Stomach smooth muscle (tissue), 2 donors: Measurements from ENCODE around the gene SVEP1.
"Not testable (repeated sequence)": the region's sequence is repeated elsewhere in the genome, so short reads cannot be mapped to it uniquely, and the experiment has no call there.

ENCODE experiments used
- H3K27ac ChIP-seq: one replicate; pipeline ENCODE4 v1.7.0; 2013; ENCODE audit warnings: mild to moderate bottlenecking, low read length, inconsistent platforms
- H3K27me3 ChIP-seq, 2 donors: one replicate each; pipeline ENCODE4 v1.7.0; 2013; ENCODE audit warnings: low read length in 2 of 2; ENCODE audit not compliant: insufficient read depth in 2 of 2, control insufficient read depth in 1 of 2
- H3K36me3 ChIP-seq, 2 donors: one replicate each; pipeline ENCODE4 v1.7.0; 2013; ENCODE audit warnings: low read length in 2 of 2; ENCODE audit not compliant: control insufficient read depth in 2 of 2, insufficient read depth in 2 of 2
- H3K4me1 ChIP-seq: one replicate; pipeline ENCODE4 v1.7.0; 2013; ENCODE audit warnings: low read length; ENCODE audit not compliant: control insufficient read depth, insufficient read depth
- H3K4me3 ChIP-seq, 2 donors: one replicate each; pipeline ENCODE4 v1.7.0; 2013; ENCODE audit warnings: low read length in 2 of 2
- H3K9ac ChIP-seq, 2 donors: one replicate each; pipeline ENCODE4 v1.7.0; 2013; ENCODE audit warnings: low read length in 2 of 2, mild to moderate bottlenecking in 1 of 2
- H3K9me3 ChIP-seq, 2 donors: one replicate each; pipeline ENCODE4 v1.7.0; 2013; ENCODE audit warnings: low read length in 2 of 2; ENCODE audit not compliant: control insufficient read depth in 2 of 2
- donor health status: healthy.
- donor health status: Pancreatic carcinoma.

Gene SVEP1

DNA sequence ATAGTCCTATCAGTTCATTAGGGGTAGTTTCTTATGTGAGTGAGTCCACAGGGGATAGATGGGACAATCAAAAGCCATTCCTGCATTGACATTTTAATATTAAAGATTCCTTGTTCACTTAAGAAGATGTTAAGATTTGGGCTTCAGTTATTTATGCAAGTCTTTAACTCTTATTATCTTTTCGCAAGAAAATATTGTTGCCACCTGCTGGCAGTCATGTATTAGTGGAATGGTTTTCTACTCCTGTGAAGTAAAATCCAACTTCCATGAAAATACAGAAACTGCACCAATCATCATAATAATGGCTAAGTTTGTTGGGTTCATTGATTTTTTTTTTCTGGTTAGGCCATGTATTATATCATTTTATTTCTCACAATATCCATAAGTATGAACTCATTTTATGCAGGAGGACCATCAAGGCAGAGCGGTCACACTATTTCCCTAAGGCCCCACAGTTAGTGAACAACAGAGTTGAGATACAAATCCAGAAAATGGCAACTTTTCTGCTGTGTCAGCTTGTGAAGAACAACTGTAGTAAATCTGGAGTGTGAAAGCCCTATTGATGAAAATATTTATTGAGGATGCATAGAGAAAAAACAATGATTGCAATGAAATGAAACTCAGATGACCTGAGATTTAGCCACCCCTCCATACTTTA lies 153.4 kb downstream of the SVEP1 start:
- no peaks in the 10 kb centered on the region for H3K4me1 ChIP-seq

DNA sequence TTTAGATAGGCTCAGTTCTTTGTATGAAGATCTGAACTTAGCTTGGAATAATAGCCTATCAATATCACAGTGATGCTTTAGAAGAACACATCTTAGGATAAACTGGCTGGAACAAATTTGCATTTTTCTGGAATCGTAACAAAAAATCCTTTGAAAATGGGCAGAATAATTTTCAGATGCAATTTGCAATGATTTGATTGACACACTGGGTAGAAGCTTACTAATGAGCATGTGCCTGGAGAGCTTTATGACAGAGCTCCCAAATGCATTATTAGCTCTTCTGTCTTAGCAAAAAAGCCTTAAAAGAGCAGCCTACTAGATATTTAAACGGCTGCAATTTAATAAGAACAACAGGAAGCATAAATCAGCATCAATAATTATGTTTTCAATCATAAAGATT lies 165.1 kb downstream of the SVEP1 start:
- Histone ChIP-seq H3K4me1 (no peaks in the 10 kb centered on the region), H3K27me3 (no peaks in the 10 kb centered on the region), H3K36me3 (peaks cover 0 to 3% of the 10 kb centered on the region in 2 donors), H3K4me3 (no peak overlapping the region), H3K27ac (no peak overlapping the region), H3K9me3 (peaks cover 0 to 2% of the 10 kb centered on the region in 2 donors), H3K9ac (no peak overlapping the region)

More for the DNA sequence above, 153.4 kb downstream of the SVEP1 start:
- Histone ChIP-seq H3K9ac (no peak overlapping the region), H3K27ac (no peak overlapping the region), H3K36me3 (no peaks in the 10 kb centered on the region), H3K27me3 (no peaks in the 10 kb centered on the region), H3K4me3 (no peak overlapping the region), H3K9me3 (no peaks in the 10 kb centered on the region)

DNA sequence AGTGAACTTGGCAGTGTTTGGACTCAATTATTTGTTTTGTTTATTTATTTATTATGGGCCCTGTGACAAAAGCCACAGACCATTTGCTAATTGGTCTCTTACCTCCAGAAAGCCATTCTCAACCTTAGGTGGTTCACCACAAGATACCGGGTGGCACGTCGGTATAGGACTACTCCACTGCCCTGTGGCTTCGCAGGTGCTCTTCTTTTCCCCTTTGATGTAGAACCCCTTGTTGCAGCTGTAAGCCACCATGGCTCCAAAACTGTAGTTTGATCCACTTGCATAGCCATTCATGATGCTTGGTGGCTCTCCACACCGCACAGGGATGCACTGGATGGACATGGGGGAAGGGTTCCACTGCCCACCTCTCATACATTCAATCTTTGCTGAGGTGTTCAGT lies 168.6 kb downstream of the SVEP1 start:
- Histone ChIP-seq H3K36me3 (peaks cover 3 to 5% of the 10 kb centered on the region in 2 donors), H3K4me1 (no peaks in the 10 kb centered on the region), H3K9me3 (peaks cover 0 to 2% of the 10 kb centered on the region in 2 donors)

DNA sequence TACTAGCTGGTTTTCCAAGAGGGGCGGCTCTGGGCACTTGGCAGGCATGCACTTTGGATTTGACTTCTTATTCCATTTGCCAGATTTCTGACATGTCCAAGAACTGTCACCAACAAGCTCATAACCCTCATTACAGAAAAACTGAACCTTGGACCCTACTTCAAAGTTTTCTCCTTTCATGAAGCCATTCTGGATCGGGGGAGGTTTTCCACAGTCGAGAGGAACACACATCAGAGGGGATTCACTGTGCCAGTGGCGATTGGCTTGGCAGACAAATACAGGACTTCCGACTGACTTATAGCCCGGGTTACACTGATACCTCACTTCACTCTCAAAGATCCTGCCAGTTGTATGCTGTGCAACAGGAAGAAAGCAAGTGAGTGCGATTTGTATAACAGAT lies 170.9 kb downstream of the SVEP1 start:
- H3K27ac ChIP-seq: no peak overlapping the region
- H3K36me3 ChIP-seq: peaks cover 3 to 5% of the 10 kb centered on the region in 2 donors
- no peak overlapping the region for H3K9ac ChIP-seq
- no peak overlapping the region for H3K4me3 ChIP-seq
- H3K9me3 ChIP-seq: no peaks in the 10 kb centered on the region
- no peaks in the 10 kb centered on the region for H3K27me3 ChIP-seq
- no peaks in the 10 kb centered on the region for H3K4me1 ChIP-seq

More for the DNA sequence above, 168.6 kb downstream of the SVEP1 start:
- no peak overlapping the region for H3K27ac ChIP-seq
- no peak overlapping the region for H3K9ac ChIP-seq
- H3K27me3 ChIP-seq: no peaks in the 10 kb centered on the region
- H3K4me3 ChIP-seq: no peak overlapping the region

DNA sequence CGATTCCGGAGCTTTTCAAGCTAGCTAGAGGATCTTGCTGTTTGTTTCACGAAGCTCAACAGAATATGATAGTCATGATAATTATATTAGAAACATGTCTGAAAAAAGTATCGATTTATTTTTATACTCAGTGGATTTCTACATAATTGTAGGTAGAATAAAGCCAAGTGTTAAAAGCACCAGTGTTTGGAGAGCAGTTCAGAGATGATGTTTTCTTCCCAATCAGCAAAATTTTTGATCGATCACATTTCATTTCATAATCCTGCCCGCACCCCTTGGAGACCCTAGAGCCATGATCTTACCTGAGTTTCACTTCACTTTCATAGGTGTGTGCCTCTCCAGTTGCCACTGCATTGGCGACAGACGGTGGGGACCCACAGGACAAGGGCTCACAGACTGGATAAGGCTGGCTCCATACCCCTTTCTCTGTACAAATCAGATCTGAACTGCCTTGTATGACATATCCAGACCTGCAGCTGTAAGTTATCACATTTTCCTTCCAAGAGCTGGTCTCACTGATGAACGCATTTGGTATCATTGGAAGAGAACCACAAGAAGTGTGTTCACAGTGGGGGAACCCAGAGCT lies 173.6 kb downstream of the SVEP1 start:
- no peaks in the 10 kb centered on the region for H3K27me3 ChIP-seq
- H3K9me3 ChIP-seq: no peaks in the 10 kb centered on the region
- no peak overlapping the region for H3K27ac ChIP-seq
- H3K4me3 ChIP-seq: no peak overlapping the region
- H3K9ac ChIP-seq: no peak overlapping the region
- H3K36me3 ChIP-seq: peaks cover 3% of the 10 kb centered on the region in 2 donors
- H3K4me1 ChIP-seq: no peaks in the 10 kb centered on the region

DNA sequence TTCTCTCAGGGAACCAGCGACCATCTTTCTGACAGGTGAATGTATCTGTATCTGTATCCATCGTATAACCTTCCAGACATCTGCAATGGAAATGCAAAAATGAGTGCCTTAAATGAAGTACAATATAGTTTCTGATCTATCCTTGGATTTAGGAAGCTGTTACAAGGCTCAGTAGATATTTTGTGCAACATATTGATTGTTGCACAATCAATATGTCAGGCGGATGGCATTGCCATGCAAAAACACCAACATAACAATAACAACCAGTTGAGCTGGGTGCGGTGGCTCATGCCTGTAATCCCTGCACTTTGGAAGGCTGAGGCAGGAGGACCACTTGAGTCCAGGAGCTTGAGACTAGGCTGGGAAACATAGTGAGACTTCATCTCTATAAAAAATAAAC lies 175.1 kb downstream of the SVEP1 start:
- Histone ChIP-seq H3K4me1 (no peaks in the 10 kb centered on the region), H3K4me3 (no peak overlapping the region), H3K27me3 (no peaks in the 10 kb centered on the region), H3K36me3 (peaks cover 2 to 3% of the 10 kb centered on the region in 2 donors), H3K27ac (no peak overlapping the region), H3K9me3 (no peaks in the 10 kb centered on the region), H3K9ac (no peak overlapping the region)

DNA sequence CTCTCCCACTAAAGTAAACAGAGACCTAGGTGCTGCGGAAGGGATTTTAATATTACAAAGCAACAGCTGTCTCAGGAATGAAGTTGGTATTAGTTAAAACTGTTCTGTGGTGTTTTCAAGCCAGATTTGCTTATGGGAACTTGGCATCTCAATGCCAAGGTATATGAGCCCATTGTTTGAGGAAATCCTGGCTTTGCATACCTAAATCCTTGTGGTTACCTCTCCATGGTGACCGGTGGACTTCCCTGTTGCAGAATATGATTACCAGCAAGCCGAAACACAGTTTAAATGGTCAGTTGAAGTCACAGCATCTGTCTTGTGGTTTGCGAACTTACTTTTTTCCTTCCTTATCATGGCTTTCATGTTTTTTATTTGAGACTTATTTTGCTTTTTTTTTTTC lies 179.6 kb downstream of the SVEP1 start:
- H3K4me3 ChIP-seq: no peak overlapping the region
- no peaks in the 10 kb centered on the region for H3K27me3 ChIP-seq
- no peak overlapping the region for H3K9ac ChIP-seq
- no peak overlapping the region for H3K27ac ChIP-seq
- H3K9me3 ChIP-seq: no peaks in the 10 kb centered on the region
- H3K36me3 ChIP-seq: no peaks in the 10 kb centered on the region
- no peaks in the 10 kb centered on the region for H3K4me1 ChIP-seq

DNA sequence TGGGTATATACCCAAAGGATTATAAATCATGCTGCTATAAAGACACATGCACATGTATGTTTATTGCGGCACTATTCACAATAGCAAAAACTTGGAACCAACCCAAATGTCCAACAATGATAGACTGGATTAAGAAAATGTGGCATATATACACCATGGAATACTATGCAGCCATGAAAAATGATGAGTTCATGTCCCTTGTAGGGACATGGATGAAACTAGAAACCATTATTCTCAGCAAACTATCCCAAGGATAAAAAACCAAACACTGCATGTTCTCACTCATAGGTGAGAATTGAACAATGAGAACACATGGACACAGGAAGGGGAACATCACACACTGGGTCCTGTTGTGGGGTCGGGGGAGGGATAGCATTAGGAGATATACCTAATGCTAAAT lies 180.5 kb downstream of the SVEP1 start:
- H3K27me3 ChIP-seq, H3K36me3 ChIP-seq, H3K27ac ChIP-seq, H3K4me1 ChIP-seq, H3K4me3 ChIP-seq, H3K9ac ChIP-seq, H3K9me3 ChIP-seq: not testable (repeated sequence)

DNA sequence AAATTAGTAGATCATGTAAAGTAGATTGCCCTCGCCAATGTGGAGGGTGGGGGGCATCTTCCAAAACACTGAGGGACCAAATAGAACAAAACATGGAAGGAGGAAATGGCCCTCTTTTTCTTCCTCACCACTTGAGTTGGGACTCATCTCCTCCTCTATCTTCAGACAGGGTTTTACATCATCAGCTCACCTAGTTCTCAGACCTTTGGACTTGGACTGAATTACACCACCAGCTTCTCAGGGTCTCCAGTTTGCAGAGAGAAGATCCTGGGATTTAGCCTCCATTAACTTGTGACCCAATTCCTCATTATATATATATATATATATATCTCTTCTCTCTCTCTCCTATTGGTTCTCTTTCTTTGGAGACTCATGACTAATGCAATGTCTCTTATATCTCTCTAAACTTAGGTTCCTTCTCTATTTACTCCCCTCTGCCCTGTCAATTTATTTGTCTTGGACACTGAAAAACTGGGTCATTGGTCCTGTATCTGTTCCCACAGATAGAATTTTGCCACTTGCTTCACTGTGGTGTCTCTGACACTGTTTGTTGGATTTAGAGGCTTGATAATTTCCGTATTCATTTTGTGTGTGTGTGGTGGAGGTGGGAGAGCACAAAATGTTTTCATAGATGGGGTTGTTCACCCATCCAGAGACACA lies 187.6 kb downstream of the SVEP1 start:
- Histone ChIP-seq H3K9me3 (no peaks in the 10 kb centered on the region), H3K4me3 (no peak overlapping the region), H3K36me3 (no peaks in the 10 kb centered on the region), H3K4me1 (no peaks in the 10 kb centered on the region), H3K27me3 (no peaks in the 10 kb centered on the region), H3K9ac (no peak overlapping the region), H3K27ac (no peak overlapping the region)

DNA sequence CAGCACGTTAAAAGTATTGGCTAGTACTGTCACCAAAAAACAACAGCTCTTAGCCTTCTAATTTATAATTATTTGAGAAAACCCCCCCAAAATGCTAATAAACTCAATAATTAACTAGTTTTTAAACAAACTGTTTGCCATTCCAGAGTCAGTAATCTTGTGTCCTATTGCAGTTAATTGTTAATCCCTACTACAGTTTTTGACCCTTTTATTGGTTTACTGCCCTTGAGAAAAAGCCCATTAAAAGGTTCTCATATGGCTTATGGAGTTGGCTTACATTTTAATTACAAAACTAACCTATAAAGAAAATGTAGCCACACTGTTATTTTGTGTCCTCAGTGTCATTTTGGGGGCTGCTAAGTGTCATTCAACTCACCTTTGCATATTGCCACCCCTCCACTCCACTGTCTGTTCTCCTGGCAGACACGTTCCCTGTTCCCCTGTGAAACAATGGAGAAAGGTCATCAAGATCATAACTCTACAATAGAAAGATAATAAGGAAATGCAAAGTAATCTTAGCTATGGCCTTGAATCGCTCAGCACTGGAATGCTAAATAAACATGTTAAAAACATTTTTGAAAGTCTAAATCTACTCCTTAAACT lies 190.3 kb downstream of the SVEP1 start:
- no peaks in the 10 kb centered on the region for H3K4me1 ChIP-seq
- H3K9me3 ChIP-seq: no peaks in the 10 kb centered on the region
- no peak overlapping the region for H3K27ac ChIP-seq
- no peaks in the 10 kb centered on the region for H3K27me3 ChIP-seq
- H3K36me3 ChIP-seq: no peaks in the 10 kb centered on the region
- H3K9ac ChIP-seq: no peak overlapping the region
- H3K4me3 ChIP-seq: no peak overlapping the region

DNA sequence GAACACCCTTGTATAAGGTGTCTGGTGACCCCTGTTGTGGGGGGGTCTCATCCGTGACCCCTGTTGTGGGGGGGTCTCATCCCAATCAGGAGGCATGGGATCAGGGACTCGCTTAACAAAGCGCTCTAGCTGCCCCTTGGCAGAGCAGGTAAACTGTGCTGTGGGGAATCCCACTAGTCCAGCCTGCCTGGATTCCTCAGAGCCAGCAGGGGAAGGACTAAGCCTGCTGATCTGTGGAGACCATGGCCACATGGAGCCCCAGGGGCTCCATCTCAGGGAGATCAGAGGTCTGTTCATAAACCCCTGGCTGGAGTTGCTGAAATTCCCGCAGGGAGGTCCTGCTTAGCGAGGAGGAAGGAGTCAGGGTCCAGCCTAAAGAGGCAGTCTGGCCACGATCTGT lies 196.1 kb downstream of the SVEP1 start:
- Histone ChIP-seq H3K27me3 (no peaks in the 10 kb centered on the region), H3K27ac (no peak overlapping the region)

More for the DNA sequence above, 196.1 kb downstream of the SVEP1 start:
- no peaks in the 10 kb centered on the region for H3K4me1 ChIP-seq
- H3K36me3 ChIP-seq: no peaks in the 10 kb centered on the region
- no peak overlapping the region for H3K9ac ChIP-seq
- no peak overlapping the region for H3K4me3 ChIP-seq
- H3K9me3 ChIP-seq: no peaks in the 10 kb centered on the region
